Uterus (tissue), 4 donors: Measurements from ENCODE around the gene MRPL49. TPM values are rescaled to one million over a fixed set of nuclear protein-coding genes. Genes with fewer than 3 reads are reported as not detected.

Experiments
- DNase-seq, 2 donors: peaks; one replicate each; pipeline ENCODE4 v3.0.0-alpha.2; 2019 to 2020
- H3K27ac ChIP-seq, 2 donors: fragments of 200-600 bp; sonication (generic); 1 replicate in 1 of 2; 2 replicates in 1 of 2; pipeline ENCODE4 v1.5.1; 2016 to 2018
- H3K27me3 ChIP-seq, 2 donors: fragments of 200-600 bp; sonication (generic); one replicate each; pipeline ENCODE4 v1.5.1; 2018 to 2019; ENCODE audit warnings: control low read depth in 1 of 2
- H3K36me3 ChIP-seq, 2 donors: fragments of 200-600 bp; sonication (generic); one replicate each; pipeline ENCODE4 v1.5.1; 2019; ENCODE audit warnings: control low read depth in 1 of 2
- H3K4me1 ChIP-seq, 2 donors: fragments of 200-600 bp; sonication (generic); one replicate each; pipeline ENCODE4 v1.5.1; 2018 to 2019; ENCODE audit warnings: control low read depth in 1 of 2
- H3K4me3 ChIP-seq, 2 donors: fragments of 200-600 bp; sonication (generic); 1 replicate in 1 of 2; 2 replicates in 1 of 2; pipeline ENCODE4 v1.5.1; 2018 to 2019; ENCODE audit warnings: mild to moderate bottlenecking in 1 of 2
- H3K9me3 ChIP-seq, 2 donors: fragments of 200-600 bp; sonication (generic); one replicate each; pipeline ENCODE4 v1.5.1; 2019; ENCODE audit warnings: control low read depth in 1 of 2
- POLR2A ChIP-seq, 2 donors: fragments of 450-650 bp; IDR thresholded peaks; one replicate each; pipeline ENCODE4 v1.6.1; 2016; ENCODE audit warnings: antibody characterized with exemption in 2 of 2, mild to moderate bottlenecking in 1 of 2, moderate library complexity in 1 of 2
- intact Hi-C: fragments of 100-400 bp; cut with DNase I; formaldehyde crosslinking; loops from one replicate; pipeline ENCODE4 v1.15.1; 2023; ENCODE audit warnings: low total_unique reads
- total RNA-seq, 4 donors: library from RNA; depleted of rRNA in 3 of 4; stranded (reverse); fragments of >200 nt in 3 of 4; gene quantifications; one replicate each; pipeline versions ENCODE4 v1.1.0 to v1.2.4, GENCODE V29; 2014 to 2023
- TF ChIP-seq, protein P1 (sequence below), 4 experiments: fragments of 200-600 bp in 2 of 4; fragments of 450-650 bp in 2 of 4; sonication (generic) in 2 of 4; IDR thresholded peaks; one replicate each; pipeline ENCODE4 v1.5.1; 2016 to 2019; ENCODE audit warnings: antibody characterized with exemption in 4 of 4, mild to moderate bottlenecking in 2 of 4, moderate library complexity in 1 of 4
- donor health status: DM: yes; HTN: yes; CAD: no.

Gene MRPL49
- total RNA-seq, 4 donors from 2014 or later = 27.6 to 69.2 (median 57.8) TPM

DNA sequence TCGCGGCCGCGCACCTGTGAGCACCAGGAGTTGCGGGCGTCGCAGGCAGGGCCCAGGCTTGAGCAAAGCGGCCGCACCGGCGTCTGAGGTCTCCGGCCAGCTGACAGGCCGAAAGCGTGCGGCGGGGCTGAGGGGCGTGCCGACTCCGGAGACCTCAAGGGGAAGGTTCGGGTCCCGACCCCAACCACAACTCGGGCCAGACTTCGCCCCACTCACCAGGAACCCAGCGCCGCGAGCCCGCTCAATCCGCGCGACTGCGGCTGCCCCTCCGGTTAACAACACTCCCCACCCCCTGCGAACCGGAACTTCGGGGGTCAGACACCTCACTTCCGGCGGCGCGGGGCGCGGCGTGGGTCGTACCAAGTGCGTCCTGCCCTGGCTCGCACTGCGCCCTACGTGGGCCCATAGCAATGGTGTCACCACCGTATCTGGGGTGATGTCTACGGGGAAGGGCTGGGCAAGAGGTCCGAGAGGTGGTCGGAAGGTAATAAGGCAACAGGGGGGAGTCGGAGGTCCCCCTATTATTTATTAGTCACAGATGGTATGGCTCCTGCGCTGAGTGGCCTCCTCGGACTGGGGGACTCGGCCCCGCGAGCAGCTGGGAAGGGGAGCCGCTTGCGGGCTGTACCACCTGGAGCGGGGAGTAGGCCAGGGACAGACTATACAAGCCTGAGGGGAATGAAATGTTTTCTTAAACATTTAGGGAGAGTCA, 12.3 kb downstream of the MRPL49 start, which contains the start of gene SYVN1:
SYVN1 (minus strand) TSS at position 280 of the 712 bp plus-strand sequence. CDS start 918 bp downstream, outside the sequence.
- intact Hi-C loops = no loop called here
- TF ChIP-seq, protein P1, sequence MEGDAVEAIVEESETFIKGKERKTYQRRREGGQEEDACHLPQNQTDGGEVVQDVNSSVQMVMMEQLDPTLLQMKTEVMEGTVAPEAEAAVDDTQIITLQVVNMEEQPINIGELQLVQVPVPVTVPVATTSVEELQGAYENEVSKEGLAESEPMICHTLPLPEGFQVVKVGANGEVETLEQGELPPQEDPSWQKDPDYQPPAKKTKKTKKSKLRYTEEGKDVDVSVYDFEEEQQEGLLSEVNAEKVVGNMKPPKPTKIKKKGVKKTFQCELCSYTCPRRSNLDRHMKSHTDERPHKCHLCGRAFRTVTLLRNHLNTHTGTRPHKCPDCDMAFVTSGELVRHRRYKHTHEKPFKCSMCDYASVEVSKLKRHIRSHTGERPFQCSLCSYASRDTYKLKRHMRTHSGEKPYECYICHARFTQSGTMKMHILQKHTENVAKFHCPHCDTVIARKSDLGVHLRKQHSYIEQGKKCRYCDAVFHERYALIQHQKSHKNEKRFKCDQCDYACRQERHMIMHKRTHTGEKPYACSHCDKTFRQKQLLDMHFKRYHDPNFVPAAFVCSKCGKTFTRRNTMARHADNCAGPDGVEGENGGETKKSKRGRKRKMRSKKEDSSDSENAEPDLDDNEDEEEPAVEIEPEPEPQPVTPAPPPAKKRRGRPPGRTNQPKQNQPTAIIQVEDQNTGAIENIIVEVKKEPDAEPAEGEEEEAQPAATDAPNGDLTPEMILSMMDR (IDR thresholded peaks at IDR 0.05) = peak in 2 of 4 experiments; percentile 18 to 32
- TF ChIP-seq POLR2A (IDR thresholded peaks at IDR 0.05) = peak; percentile 82 to 96
- peaks cover 0 to 13% of the 10 kb centered on the region in 2 donors for H3K4me1 ChIP-seq

DNA sequence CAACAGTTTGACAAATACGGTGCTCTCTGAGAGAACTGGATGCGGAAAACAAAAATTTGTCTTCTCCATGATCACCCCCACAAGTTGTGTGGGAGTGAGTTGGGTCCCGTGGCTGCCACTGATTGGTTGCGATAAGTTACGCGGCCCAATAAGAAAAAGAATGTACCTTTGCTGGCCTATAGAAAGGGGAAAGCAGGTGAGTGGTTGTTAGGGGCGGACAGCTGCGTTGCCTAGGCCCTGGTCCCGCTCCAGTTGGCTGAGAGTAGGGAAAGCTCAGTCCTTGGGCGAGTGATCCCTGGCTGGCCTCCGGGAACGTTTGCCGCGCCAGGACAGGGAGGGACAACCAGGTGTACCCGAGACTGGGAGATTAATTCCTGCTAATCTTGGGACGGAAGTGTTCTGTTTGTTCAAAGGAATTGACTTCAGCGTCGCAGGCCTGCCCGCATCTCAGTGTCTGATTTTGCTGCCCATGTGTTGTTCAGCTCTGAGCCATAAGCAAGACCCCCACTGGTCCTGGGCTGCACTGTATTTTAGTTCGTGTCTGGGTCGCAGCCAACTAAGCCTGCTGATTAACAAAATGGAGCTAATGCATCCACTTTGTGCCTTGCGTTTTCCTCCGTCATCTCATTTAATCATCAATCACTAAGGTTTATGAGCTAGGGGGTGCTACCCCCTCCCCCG, 13.0 kb downstream of the MRPL49 start:
- DNase-seq = peak; percentile 91 to 95
- H3K9me3 ChIP-seq = no peaks in the 10 kb centered on the region
- H3K27ac ChIP-seq = peak overlapping the region; percentile 96 to 97
- H3K4me1 ChIP-seq = peaks cover 0 to 13% of the 10 kb centered on the region in 2 donors
- intact Hi-C loops = no loop called here
- H3K27me3 ChIP-seq = no peaks in the 10 kb centered on the region
- peak; percentile 37 to 48 for TF ChIP-seq POLR2A (IDR thresholded peaks at IDR 0.05)
- TF ChIP-seq, protein P1 (IDR thresholded peaks at IDR 0.05) = peak in 1 of 4 experiments; percentile 9
- no peaks in the 10 kb centered on the region for H3K36me3 ChIP-seq
- peak overlapping the region; percentile 57 to 64 for H3K4me3 ChIP-seq

More for the DNA sequence above, 12.3 kb downstream of the MRPL49 start, which contains the start of gene SYVN1:
- peak; percentile 89 to 91 for DNase-seq
- Histone ChIP-seq H3K27me3 (no peaks in the 10 kb centered on the region), H3K27ac (peak within 1 kb of the TSS; percentile 96 to 97), H3K9me3 (no peaks in the 10 kb centered on the region), H3K36me3 (no peaks in the 10 kb centered on the region), H3K4me3 (peak within 1 kb of the TSS; percentile 57 to 64)

DNA sequence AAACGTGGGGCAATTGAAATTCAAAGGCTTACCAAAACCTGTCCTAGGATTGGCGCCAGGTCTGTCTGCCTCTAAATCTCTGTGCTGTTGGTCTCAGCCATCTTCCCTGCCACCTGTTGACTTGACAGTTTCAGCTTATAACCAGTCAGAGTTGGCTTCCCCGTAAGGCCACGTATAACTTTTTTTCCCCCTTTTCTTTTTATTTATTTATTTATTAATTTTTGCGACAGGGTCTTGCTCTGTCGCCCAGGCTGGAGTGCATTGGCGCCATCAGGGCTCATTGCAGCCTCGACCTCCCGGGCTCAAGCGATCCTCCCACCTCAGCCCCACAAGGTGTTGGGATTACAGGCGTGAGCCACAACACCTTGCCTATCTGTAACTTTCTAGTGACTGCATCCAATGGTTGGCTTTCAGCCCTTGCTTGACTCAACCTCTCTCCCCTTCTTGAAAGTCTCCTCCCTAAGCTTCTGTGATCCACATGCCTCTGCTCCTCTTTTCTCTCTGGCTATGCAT, 13.6 kb downstream of the MRPL49 start:
- no peaks in the 10 kb centered on the region for H3K36me3 ChIP-seq
- TF ChIP-seq, protein P1 (IDR thresholded peaks at IDR 0.05) = no peak
- TF ChIP-seq POLR2A (IDR thresholded peaks at IDR 0.05) = no peak
- peaks cover 0 to 13% of the 10 kb centered on the region in 2 donors for H3K4me1 ChIP-seq
- intact Hi-C loops = no loop called here
- no peaks in the 10 kb centered on the region for H3K27me3 ChIP-seq
- H3K9me3 ChIP-seq = no peaks in the 10 kb centered on the region
- H3K27ac ChIP-seq = peak overlapping the region; percentile 96 to 97
- DNase-seq = no peak
- peak overlapping the region; percentile 57 to 64 for H3K4me3 ChIP-seq

DNA sequence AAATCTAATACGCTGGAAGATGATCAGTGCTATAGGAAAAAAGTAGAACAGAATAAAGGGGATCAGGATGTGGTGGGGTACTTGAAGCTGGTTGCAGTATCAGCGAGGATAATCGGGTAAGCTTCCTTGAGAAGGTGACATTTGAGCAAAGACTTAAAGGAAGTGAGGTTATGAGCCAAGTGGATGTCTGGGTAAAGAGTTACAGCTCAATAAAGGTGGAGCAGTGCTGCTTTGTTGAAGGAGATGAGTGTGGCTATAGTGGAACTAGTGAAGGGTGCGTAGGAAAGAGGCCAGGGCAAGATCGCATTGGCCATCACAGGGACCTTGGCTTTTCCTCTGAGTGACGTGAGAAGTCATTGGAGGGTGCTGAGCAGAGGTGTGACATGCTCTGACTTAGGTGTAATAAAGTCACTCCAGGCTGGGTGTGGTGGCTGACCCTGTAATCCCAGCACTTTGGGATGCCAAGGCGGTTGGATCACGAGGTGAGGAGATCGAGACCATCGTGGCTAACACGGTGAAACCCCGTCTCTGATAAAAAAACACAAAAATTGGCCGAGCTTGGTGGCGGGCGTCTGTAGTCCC, 14.5 kb downstream of the MRPL49 start:
- Histone ChIP-seq H3K4me3 (no peak overlapping the region), H3K27ac (no peak overlapping the region)

More for the DNA sequence above, 14.5 kb downstream of the MRPL49 start:
- no peak for DNase-seq
- intact Hi-C loops = no loop called here
- no peaks in the 10 kb centered on the region for H3K27me3 ChIP-seq
- no peak for TF ChIP-seq POLR2A (IDR thresholded peaks at IDR 0.05)
- TF ChIP-seq, protein P1 (IDR thresholded peaks at IDR 0.05) = no peak
- no peaks in the 10 kb centered on the region for H3K36me3 ChIP-seq
- H3K4me1 ChIP-seq = peaks cover 0 to 13% of the 10 kb centered on the region in 2 donors
- no peaks in the 10 kb centered on the region for H3K9me3 ChIP-seq
